OCI-LY3 (cell line): Measurements from ENCODE around the gene P3H2.

Experiments used
- H2AFZ ChIP-seq: fragments of 200-600, 300-600 bp; shearing (Covaris generic); 2 replicates; pipeline ENCODE4 v1.6.0; 2014; ENCODE audit warnings: antibody characterized with exemption, low read depth, low read length
- H3K27ac ChIP-seq: fragments of 200-600, 300-600 bp; sonication (generic); 2 replicates; pipeline ENCODE4 v1.5.1; 2014; ENCODE audit warnings: mild to moderate bottlenecking, low read length, moderate library complexity, mixed read lengths
- H3K27me3 ChIP-seq: fragments of 200-600, 300-600 bp; sonication (generic); 2 replicates; pipeline ENCODE4 v1.6.1; 2014; ENCODE audit warnings: low read depth, low read length, mixed read lengths
- H3K36me3 ChIP-seq: fragments of 200-600, 300-600 bp; sonication (generic); replicated peaks from 2 replicates; pipeline ENCODE3; 2014; ENCODE audit warnings: low read depth, low read length, mixed read lengths
- H3K4me1 ChIP-seq: fragments of 300-600, 200-600 bp; sonication (generic); 2 replicates; pipeline ENCODE4 v1.6.1; 2014; ENCODE audit warnings: low read length, mixed read lengths
- H3K4me2 ChIP-seq: fragments of 200-600, 300-600 bp; sonication (generic); 2 replicates; pipeline ENCODE4 v1.6.1; 2014; ENCODE audit warnings: low read length, mixed read lengths
- H3K4me3 ChIP-seq: fragments of 300-600, 200-600 bp; sonication (generic); 2 replicates; pipeline ENCODE4 v1.5.1; 2014; ENCODE audit warnings: antibody characterized with exemption, mild to moderate bottlenecking, low read length, moderate library complexity
- H3K79me2 ChIP-seq: fragments of 300-600, 200-600 bp; shearing (Covaris generic); 2 replicates; pipeline ENCODE4 v1.6.1; 2014; ENCODE audit warnings: mild to moderate bottlenecking, low read length, mixed read lengths
- H3K9ac ChIP-seq: fragments of 300-600, 200-600 bp; shearing (Covaris generic); 2 replicates; pipeline ENCODE4 v1.6.0; 2014; ENCODE audit warnings: mild to moderate bottlenecking, low read length, moderate library complexity
- H3K9me3 ChIP-seq: fragments of 200-600, 300-600 bp; shearing (Covaris generic); 2 replicates; pipeline ENCODE4 v1.6.1; 2014; ENCODE audit warnings: low read length, mixed read lengths; ENCODE audit not compliant: insufficient read depth
- H4K20me1 ChIP-seq: fragments of 200-600, 300-600 bp; sonication (generic); 2 replicates; pipeline ENCODE4 v1.6.1; 2016; ENCODE audit warnings: low read length, mixed read lengths; ENCODE audit not compliant: insufficient read depth
- CTCF ChIP-seq: fragments of 200-600, 300-600 bp; sonication (generic); IDR thresholded peaks from 2 replicates; pipeline ENCODE4 v1.5.1; 2014; ENCODE audit warnings: antibody characterized with exemption, low read length, low read depth
- EZH2phosphoT487 ChIP-seq: fragments of 200-600 bp; shearing (Covaris generic); IDR thresholded peaks from 2 replicates; pipeline ENCODE4 v1.6.1; 2018; ENCODE audit warnings: antibody characterized with exemption, mixed run types, low read depth

Gene P3H2

DNA sequence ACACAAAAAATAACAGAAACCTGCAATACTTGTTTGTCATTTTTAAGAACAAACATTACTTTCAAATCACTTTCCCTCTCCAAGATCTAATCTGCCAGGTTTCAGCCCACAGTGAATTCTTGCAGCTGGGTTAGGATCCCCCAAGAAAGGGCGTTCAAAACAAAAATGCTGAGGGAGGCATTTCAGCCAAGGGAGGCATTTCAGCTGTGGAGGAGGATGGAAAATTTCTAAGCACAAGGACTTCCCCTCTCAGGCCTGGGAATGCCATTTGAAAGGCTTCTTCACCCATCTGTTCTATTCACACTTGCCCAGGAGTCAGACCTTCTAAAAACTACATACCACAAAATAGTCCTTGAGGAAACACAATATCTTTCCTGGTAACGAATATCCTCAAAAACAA is 69.1 kb downstream of the P3H2 start:
- Histone ChIP-seq H3K4me1 (peaks cover 35% of the 10 kb centered on the region), H3K4me3 (peak overlapping the region; percentile 35), H3K4me2 (peak overlapping the region; percentile 63), H3K27ac (no peak overlapping the region), H3K9ac (no peak overlapping the region), H3K27me3 (0 out of 2 replicates have a peak, but pooled peaks cover 6% of the 10 kb centered on the region), H2AFZ (no peak overlapping the region), H4K20me1 (no peaks in the 10 kb centered on the region), H3K79me2 (no peaks in the 10 kb centered on the region), H3K36me3 (no peaks in the 10 kb centered on the region), H3K9me3 (no peaks in the 10 kb centered on the region)
- TF ChIP-seq CTCF, result no peak
- no peak for TF ChIP-seq EZH2phosphoT487

- peak overlapping the region; percentile 38 for H3K27ac ChIP-seq
- 0 out of 2 replicates have a peak, but pooled peaks cover 6% of the 10 kb centered on the region for H3K27me3 ChIP-seq
- H3K4me3 ChIP-seq, result peak overlapping the region; percentile 66
- H3K79me2 ChIP-seq, result no peaks in the 10 kb centered on the region
- peak overlapping the region; percentile 78 for H3K4me2 ChIP-seq
- TF ChIP-seq CTCF (no peak), EZH2phosphoT487 (no peak)
- no peaks in the 10 kb centered on the region for H3K9me3 ChIP-seq
- H3K4me1 ChIP-seq, result peaks cover 48% of the 10 kb centered on the region
- H2AFZ ChIP-seq, result peak overlapping the region; percentile 26; the same call in 1 of the 2 replicates
- H3K9ac ChIP-seq, result peak overlapping the region; percentile 41
- H3K36me3 ChIP-seq, result no peaks in the 10 kb centered on the region
- H4K20me1 ChIP-seq, result no peaks in the 10 kb centered on the region
Observed at GRCh38 chr3:190048932-190049441, 71.7 kb downstream of the P3H2 start.

DNA sequence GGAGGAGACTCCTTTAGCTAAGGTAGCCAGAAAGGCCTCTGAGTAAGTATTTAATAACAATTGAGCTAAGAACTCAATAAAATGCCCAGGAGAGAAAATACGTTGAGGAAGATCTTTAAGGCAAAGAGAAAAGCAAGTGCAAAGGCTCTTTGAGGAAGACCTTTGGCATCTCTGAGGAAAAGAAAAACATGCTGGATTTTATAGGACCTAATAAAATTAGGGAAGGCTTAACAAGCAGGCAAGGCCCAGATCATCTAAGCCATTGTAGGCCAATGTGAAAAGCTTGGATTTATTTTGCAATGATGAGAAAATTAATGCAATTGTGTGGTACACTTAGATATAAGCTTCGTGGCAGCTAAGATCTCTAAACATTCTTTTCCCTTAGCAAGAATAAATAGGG is 75.7 kb downstream of the P3H2 start:
- Histone ChIP-seq H3K27me3 (0 out of 2 replicates have a peak, but pooled peaks cover 3% of the 10 kb centered on the region), H3K4me1 (peaks cover 69% of the 10 kb centered on the region), H3K4me2 (peak overlapping the region; percentile 63), H3K9ac (no peak overlapping the region), H3K9me3 (no peaks in the 10 kb centered on the region), H3K36me3 (no peaks in the 10 kb centered on the region), H2AFZ (no peak overlapping the region), H3K27ac (no peak overlapping the region), H4K20me1 (no peaks in the 10 kb centered on the region), H3K4me3 (no peak overlapping the region), H3K79me2 (no peaks in the 10 kb centered on the region)
- TF ChIP-seq CTCF (no peak), EZH2phosphoT487 (no peak)

GRCh38 chr3:190044142-190044541 is 76.6 kb downstream of the P3H2 start:
- H3K9me3 ChIP-seq, result no peaks in the 10 kb centered on the region
- no peaks in the 10 kb centered on the region for H3K36me3 ChIP-seq
- TF ChIP-seq EZH2phosphoT487 (no peak), CTCF (no peak)
- no peaks in the 10 kb centered on the region for H3K27me3 ChIP-seq
- H3K27ac ChIP-seq, result no peak overlapping the region
- H3K4me3 ChIP-seq, result peak overlapping the region; percentile 25
- no peaks in the 10 kb centered on the region for H3K79me2 ChIP-seq
- no peak overlapping the region for H3K9ac ChIP-seq
- peaks cover 70% of the 10 kb centered on the region for H3K4me1 ChIP-seq
- no peaks in the 10 kb centered on the region for H4K20me1 ChIP-seq
- peak overlapping the region; percentile 63 for H3K4me2 ChIP-seq
- no peak overlapping the region for H2AFZ ChIP-seq
